HG02678 (cell line): ENCODE results near the gene ZNF724.
"Not testable (repeated sequence)": the region's sequence is repeated elsewhere in the genome, so short reads cannot be mapped to it uniquely, and the experiment has no call there.

Experiments
- ATAC-seq: cut with Tn5 transposase; IDR thresholded peaks from one replicate; pipeline ENCODE4 v1.9.1; 2021; ENCODE audit warnings: mild to moderate bottlenecking, moderate library complexity; ENCODE audit not compliant: unreplicated experiment

The ZNF724 gene

DNA sequence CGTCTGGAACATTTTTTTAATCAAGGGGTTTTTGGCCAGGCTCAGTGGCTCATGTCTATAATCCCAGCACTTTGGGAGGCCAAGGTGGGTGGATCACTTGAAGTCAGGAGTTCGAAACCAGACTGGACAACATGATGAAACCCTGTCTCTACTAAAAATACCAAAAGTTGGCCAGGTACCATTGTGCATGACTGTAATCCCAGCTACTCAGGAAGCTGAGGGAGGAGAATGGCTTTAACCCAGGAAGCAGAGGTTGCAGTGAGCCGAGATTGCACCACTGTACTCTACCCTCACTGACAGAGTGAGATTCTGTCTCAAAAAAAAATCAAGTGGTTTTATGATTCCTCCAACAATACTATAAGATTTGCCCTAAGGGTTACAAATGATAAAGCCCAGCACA lies 3.1 kb upstream of the ZNF724 start:
- ATAC-seq, result not testable (repeated sequence)

- no peak for ATAC-seq
Measured at GRCh38 chr19:23241419-23241818, 8.8 kb downstream of the ZNF724 start.

- ATAC-seq, result no peak
Measured at GRCh38 chr19:23222998-23223652, 27.1 kb downstream of the ZNF724 start.

- ATAC-seq, result no peak
Measured at GRCh38 chr19:23203841-23204344, 46.3 kb downstream of the ZNF724 start.

- no peak for ATAC-seq
Measured at GRCh38 chr19:23190341-23190740, 59.9 kb downstream of the ZNF724 start.

DNA sequence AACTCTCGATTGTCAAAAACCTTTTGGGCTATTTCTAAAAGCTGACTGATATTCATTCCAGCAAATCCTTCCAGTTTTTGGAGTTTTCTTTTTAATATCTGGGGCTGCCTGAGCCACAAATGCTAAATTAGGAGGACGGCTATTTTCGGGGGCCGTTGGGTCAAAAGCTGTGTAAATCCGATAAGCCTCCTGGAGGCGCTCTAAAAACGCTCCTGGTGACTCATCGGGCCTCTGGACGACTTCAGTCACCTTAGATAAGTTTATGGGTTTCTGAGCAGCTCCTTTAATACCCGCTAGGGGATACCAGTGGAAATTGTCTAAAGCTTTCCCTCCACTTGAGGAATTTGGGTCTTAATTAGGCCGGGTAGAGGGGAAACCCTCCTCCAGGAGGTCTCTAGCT lies 66.9 kb downstream of the ZNF724 start:
- ATAC-seq, result no peak
